WERI-Rb-1 (cell line): ENCODE data around the gene ZNF552.
A peak's percentile ranks its signal among the peaks of the same experiment; 100 is the strongest.
"Not testable (repeated sequence)": the region's sequence is repeated elsewhere in the genome, so short reads cannot be mapped to it uniquely, and the experiment has no call there.

Experiments used
- DNase-seq: peaks from one replicate; pipeline ENCODE4 v3.0.0-alpha.2; 2020
- H3K27ac ChIP-seq: fragments of 250-450 bp; sonication (Bioruptor Pico); 2 replicates; pipeline ENCODE4 v1.5.1; 2020; ENCODE audit warnings: mild to moderate bottlenecking, moderate library complexity
- H3K27me3 ChIP-seq: fragments of 250-450 bp; sonication (Bioruptor Pico); 2 replicates; pipeline ENCODE4 v1.5.1; 2021; ENCODE audit warnings: mild to moderate bottlenecking, low read depth, moderate library complexity; ENCODE audit not compliant: insufficient read depth, severe bottlenecking
- H3K36me3 ChIP-seq: fragments of 250-450 bp; sonication (Bioruptor Pico); 2 replicates; pipeline ENCODE4 v1.5.1; 2020; ENCODE audit warnings: mild to moderate bottlenecking, moderate library complexity
- H3K4me3 ChIP-seq: 2 replicates; pipeline ENCODE4 v1.5.1; 2011; ENCODE audit warnings: low read depth, mild to moderate bottlenecking, control low read depth, low read length
- H3K9me3 ChIP-seq: fragments of 250-450 bp; sonication (Bioruptor Pico); 2 replicates; pipeline ENCODE4 v1.5.1; 2021; ENCODE audit warnings: mild to moderate bottlenecking, moderate library complexity; ENCODE audit not compliant: severe bottlenecking
- TF ChIP-seq, protein P1 (sequence below): IDR thresholded peaks from 2 replicates; pipeline ENCODE4 v1.5.1; 2011; ENCODE audit warnings: low read depth, mild to moderate bottlenecking, control low read depth, inconsistent platforms, low read length

Gene ZNF552

DNA sequence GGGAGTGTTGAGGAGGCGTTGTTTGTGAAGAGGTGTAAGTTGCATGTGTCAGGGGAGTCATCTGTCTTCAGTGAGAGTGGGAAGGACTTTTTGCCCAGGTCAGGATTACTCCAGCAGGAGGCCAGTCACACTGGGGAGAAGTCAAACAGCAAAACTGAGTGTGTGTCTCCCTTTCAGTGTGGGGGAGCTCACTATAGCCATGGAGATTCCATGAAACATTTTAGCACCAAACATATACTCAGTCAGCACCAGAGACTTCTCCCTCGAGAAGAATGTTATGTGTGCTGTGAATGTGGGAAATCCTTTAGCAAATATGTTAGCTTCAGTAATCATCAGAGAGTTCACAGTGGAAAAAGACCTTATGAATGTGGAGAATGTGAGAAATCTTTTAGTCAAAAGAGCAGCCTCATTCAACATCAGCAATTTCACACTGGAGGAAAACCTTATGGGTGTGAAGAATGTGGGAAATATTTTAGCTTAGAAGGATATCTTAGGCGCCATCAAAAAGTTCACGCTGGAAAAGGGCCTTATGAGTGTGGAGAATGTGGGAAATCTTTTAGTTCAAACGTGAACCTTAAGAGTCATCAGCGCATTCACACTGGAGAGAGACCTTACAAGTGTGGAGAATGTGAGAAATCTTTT lies 26.5 kb upstream of the ZNF552 start:
- DNase-seq: no peak
- H3K36me3 ChIP-seq: peaks cover 30% of the 10 kb centered on the region
- no peak overlapping the region for H3K4me3 ChIP-seq
- H3K27me3 ChIP-seq: no peaks in the 10 kb centered on the region
- no peaks in the 10 kb centered on the region for H3K9me3 ChIP-seq
- H3K27ac ChIP-seq: no peak overlapping the region
- TF ChIP-seq, protein P1, sequence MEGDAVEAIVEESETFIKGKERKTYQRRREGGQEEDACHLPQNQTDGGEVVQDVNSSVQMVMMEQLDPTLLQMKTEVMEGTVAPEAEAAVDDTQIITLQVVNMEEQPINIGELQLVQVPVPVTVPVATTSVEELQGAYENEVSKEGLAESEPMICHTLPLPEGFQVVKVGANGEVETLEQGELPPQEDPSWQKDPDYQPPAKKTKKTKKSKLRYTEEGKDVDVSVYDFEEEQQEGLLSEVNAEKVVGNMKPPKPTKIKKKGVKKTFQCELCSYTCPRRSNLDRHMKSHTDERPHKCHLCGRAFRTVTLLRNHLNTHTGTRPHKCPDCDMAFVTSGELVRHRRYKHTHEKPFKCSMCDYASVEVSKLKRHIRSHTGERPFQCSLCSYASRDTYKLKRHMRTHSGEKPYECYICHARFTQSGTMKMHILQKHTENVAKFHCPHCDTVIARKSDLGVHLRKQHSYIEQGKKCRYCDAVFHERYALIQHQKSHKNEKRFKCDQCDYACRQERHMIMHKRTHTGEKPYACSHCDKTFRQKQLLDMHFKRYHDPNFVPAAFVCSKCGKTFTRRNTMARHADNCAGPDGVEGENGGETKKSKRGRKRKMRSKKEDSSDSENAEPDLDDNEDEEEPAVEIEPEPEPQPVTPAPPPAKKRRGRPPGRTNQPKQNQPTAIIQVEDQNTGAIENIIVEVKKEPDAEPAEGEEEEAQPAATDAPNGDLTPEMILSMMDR: no peak

DNA sequence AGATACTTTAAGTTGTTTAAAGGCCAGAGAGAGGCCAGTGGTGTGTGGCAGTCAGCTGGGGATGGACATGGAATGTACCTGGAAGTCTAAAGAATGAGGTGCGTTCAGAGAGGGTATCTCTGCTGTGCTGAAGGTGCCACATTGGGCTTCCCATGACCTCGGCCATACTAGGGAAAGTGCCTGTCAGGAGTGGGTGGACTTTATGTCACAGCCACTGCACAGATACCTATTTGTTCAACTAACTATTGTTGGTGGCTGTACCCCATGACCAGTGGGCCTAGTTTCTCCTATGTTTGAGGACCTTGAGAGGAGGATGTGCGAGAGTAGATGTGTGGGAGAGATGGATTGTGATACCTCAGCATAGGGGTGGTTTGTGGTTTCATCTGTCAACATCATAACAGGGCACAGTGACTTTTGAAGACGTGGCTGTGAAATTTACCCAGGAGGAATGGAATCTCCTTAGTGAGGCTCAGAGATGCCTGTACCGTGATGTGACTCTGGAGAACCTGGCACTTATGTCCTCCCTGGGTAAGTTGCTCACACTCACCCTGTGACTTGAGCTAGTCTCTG lies 24.0 kb upstream of the ZNF552 start:
- H3K27me3 ChIP-seq, DNase-seq, H3K9me3 ChIP-seq, H3K27ac ChIP-seq, H3K4me3 ChIP-seq: not testable (repeated sequence)
- peaks cover 20% of the 10 kb centered on the region for H3K36me3 ChIP-seq

DNA sequence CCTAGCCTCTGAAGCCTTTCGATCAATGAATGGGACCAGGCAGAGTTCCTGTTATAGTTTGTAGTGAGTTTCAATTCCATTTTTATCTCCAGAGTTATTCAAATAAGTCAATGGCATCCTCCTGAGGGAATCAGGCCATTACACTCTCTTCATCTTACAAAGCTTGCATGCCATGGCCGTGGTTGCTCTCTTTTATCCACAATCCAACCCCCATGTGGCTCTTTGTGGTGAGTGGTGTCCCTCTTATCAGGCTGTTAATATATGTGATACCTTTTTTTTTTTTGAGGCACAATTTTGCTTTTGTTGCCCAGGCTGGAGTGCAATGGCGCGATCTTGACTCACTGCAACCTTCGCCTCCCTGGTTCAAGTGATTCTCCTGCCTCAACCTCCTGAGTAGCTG lies 22.3 kb upstream of the ZNF552 start:
- not testable (repeated sequence) for H3K27me3 ChIP-seq, H3K27ac ChIP-seq, H3K4me3 ChIP-seq, H3K9me3 ChIP-seq, DNase-seq
- peaks cover 15% of the 10 kb centered on the region for H3K36me3 ChIP-seq

DNA sequence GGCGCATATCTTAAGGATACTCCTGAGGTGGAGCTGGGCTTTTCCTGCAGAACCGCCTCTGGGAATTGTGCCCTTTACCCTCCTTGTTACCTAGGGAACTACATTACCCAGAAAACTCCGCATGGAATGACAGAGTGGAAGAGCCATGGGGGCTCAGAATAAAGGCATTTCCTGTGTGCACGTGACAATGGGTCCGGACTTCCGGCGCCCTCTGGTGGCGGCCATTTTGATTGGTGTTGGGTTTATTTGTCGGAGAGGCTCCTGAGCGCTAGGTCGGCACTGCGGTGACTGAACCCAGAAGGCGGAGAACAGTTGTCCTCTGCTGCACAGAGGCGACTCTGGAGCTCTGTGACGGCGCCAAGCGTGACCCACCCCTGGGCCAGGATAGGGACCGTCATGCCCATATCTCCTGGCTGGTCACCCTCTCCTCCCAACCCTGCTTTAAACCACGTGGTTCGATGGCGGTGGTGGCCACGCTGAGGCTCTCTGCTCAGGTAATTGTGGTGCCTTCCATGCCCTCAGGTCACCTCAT lies 15.4 kb upstream of the ZNF552 start, which contains the start of gene ZNF587B:
Gene ZNF587B (plus strand): TSS at position 229 of the 532 bp plus-strand sequence. CDS start 230 bp downstream, at position 459.
- peak; percentile 91 for DNase-seq
- Histone ChIP-seq H3K36me3 (0 out of 2 replicates have a peak, but pooled peaks cover 9% of the 10 kb centered on the region), H3K9me3 (no peaks in the 10 kb centered on the region), H3K27me3 (no peaks in the 10 kb centered on the region), H3K4me3 (peak within 1 kb of the TSS; percentile 67), H3K27ac (peak within 1 kb of the TSS; percentile 84)
- TF ChIP-seq, protein P1: no peak

DNA sequence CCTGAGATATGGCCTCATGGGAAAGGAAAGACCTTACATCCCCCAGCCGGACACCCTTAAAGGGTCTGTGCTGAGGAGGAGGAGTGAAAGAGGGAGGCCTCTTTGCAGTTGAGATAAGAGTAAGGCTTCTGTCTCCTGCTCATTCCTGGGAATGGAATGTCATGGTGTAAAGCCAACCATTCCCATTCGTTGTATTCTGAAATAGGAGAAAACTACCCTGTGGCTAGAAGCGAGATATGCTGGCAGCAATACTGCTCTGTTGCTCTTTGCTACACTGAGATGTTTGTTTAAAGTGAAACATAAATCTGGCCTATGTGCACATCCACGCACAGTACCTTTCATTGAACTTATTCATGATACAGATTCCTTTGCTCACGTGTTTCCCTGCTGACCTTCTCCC lies 14.6 kb upstream of the ZNF552 start:
- no peak overlapping the region; the same call in 1 of the 2 replicates for H3K27ac ChIP-seq
- H3K4me3 ChIP-seq: no peak overlapping the region
- DNase-seq: no peak
- TF ChIP-seq, protein P1: no peak
- H3K9me3 ChIP-seq: no peaks in the 10 kb centered on the region
- no peaks in the 10 kb centered on the region for H3K27me3 ChIP-seq
- H3K36me3 ChIP-seq: peaks cover 12% of the 10 kb centered on the region

DNA sequence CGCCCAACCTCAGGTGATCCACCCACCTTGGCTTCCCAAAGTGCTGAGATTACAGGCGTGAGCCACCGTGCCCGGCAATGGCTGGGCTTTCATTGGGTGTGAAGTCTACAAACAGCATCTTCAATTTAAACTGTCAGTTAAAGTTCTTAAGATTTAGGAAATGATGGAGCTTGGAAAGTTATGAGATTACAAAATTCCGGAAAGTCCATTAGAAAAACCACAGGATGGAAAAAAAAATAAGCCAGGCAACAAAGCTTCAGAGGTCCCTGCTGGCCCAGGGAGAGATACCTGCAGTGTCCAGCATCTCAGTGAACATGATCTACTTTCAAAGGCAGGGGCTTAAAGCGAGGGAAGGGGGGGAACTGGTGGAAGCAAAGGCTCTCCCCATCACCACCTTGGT lies 10.8 kb upstream of the ZNF552 start:
- no peak for DNase-seq
- H3K27me3 ChIP-seq: no peaks in the 10 kb centered on the region
- H3K4me3 ChIP-seq: no peak overlapping the region
- H3K27ac ChIP-seq: no peak overlapping the region
- TF ChIP-seq, protein P1: no peak
- peaks cover 12% of the 10 kb centered on the region for H3K36me3 ChIP-seq
- no peaks in the 10 kb centered on the region for H3K9me3 ChIP-seq

DNA sequence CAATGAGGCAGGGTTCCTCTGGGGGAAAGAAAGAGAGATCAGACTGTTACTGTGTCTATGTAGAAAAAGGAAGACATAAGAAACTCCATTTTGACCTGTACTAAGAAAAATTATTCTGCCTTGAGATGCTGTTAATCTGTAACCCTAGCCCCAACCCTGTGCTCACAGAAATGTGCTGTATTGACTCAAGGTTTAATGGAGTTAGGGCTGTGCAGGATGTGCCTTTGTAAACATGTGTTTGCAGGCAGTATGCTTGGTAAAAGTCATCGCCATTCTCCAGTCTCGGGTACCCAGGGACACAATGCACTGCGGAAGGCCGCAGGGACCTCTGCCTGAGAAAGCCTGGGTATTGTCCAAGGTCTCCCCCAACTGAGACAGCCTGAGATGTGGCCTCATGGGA lies 8.9 kb upstream of the ZNF552 start:
- H3K36me3 ChIP-seq: peaks cover 17% of the 10 kb centered on the region
- not testable (repeated sequence) for H3K9me3 ChIP-seq, H3K27ac ChIP-seq, H3K4me3 ChIP-seq, DNase-seq, H3K27me3 ChIP-seq

DNA sequence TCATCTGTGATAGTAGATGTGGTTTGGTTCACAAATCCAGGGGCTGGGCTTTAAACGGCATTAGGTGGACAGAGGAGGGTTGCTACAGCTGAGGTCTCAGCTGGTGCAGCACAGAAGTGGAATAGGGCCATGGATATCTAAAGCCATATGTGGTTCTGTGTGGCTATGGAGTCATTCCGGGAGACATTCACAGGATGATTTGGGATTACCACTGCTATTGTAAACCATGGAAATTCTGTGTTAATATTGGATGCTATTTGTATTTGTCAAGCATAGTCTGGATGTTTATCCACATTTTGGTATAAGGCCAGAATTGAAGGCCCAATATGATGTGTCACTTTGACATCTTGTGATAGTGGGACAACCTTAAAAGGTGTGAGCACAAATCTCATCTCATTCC lies 8.4 kb upstream of the ZNF552 start:
- DNase-seq, H3K9me3 ChIP-seq, H3K27ac ChIP-seq, H3K4me3 ChIP-seq, H3K27me3 ChIP-seq: not testable (repeated sequence)
- H3K36me3 ChIP-seq: peaks cover 17% of the 10 kb centered on the region

DNA sequence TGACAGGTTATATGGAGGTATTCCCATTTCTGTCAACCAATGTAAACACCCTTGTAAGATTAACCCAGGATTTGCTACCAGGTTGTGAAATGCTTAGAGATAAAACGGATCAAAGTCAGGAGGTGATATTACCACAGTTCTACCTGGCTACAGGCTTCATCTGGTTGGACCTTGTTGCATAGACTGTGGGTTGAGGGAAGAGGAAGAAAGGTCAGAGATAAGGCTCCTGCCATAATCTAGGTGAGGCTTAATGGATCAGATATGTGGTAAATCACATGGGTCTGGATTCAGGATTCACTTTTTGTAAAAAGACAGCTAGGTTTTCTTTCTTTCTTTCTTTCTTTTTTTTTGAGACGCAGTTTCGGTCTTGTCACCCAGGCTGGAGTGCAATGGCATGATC lies 6.8 kb upstream of the ZNF552 start:
- not testable (repeated sequence) for H3K27ac ChIP-seq, H3K4me3 ChIP-seq, H3K27me3 ChIP-seq, H3K9me3 ChIP-seq, DNase-seq
- peaks cover 15% of the 10 kb centered on the region for H3K36me3 ChIP-seq

DNA sequence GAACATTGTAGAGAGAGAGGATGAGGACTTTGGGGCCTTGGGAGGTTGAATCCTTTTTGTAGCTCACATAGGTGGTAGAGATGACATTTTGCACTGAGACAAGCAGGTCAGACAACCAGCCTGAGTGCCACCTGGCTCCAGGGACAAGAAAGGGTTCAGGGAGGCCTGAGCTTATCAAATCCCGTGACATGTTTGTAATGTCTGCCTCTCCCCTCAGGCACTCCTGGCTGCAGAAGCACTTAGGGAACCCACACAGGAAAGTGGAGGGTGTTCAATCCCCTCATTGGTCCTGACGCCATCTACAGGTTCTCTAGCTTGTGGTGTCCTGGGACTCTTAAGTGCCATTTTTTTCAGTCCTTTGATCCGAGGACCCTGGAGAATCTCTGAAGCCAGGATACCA lies 6.4 kb upstream of the ZNF552 start:
- H3K27me3 ChIP-seq, H3K27ac ChIP-seq, DNase-seq, H3K9me3 ChIP-seq, H3K4me3 ChIP-seq: not testable (repeated sequence)
- H3K36me3 ChIP-seq: peaks cover 13% of the 10 kb centered on the region
